GM12878 (cell line): ENCODE data around the gene FAM234B. TPM values are rescaled to one million over a fixed set of nuclear protein-coding genes. Genes with fewer than 3 reads are reported as not detected.

Experiments
- ATAC-seq: fragments of 200-7000 bp; cut with Tn5 transposase; 3 replicates; pipeline ENCODE4 v1.9.1; 2020; ENCODE audit warnings: mild to moderate bottlenecking, moderate library complexity
- BruUV-seq: library from RNA; stranded (reverse); fragments of 400-500 nt; replicated peaks from 2 replicates; lab custom pipeline; 2021; lab: Mats Ljungman, UMichigan
- CTCF ChIA-PET: fragments of 300-600 bp; sonication (Branson Sonifier 250); formaldehyde crosslinking; extraction: SDS; loops from one replicate; lab custom pipeline; 2021; ENCODE audit warnings: inconsistent platforms; lab: Yijun Ruan, JAX
- POLR2A ChIA-PET: fragments of 350-600 bp; formaldehyde crosslinking; extraction: SDS; loops from one replicate; lab custom pipeline; 2021; ENCODE audit warnings: inconsistent platforms; lab: Charles Lee
- RAD21 ChIA-PET: fragments of 300-600 bp; sonication (Branson Sonifier 250); formaldehyde crosslinking; loops from one replicate; lab custom pipeline; 2023; ENCODE audit warnings: antibody characterized with exemption; ENCODE audit not compliant: unreplicated experiment; lab: Charles Lee
- SMC1A ChIA-PET: fragments of 300-600 bp; sonication (Branson Sonifier 250); formaldehyde crosslinking; loops from one replicate; lab custom pipeline; 2023; ENCODE audit not compliant: unreplicated experiment, uncharacterized antibody; lab: Charles Lee
- DNase-seq: peaks from one replicate; pipeline ENCODE4 v3.0.0-alpha.2; 2011; ENCODE audit warnings: low read depth, low spot score
- FAIRE-seq: peaks from 3 replicates; lab custom pipeline; 2011; peaks lifted over from hg19 to GRCh38; lab: Jason Lieb, UNC
- H2AFZ ChIP-seq: 2 replicates; pipeline ENCODE4 v1.6.0; 2011; ENCODE audit warnings: low read depth, low read length, control low read depth; ENCODE audit not compliant: control insufficient read depth
- H3K27ac ChIP-seq: 2 replicates; pipeline ENCODE4 v1.5.1; 2011; ENCODE audit warnings: control low read depth; ENCODE audit not compliant: control insufficient read depth, insufficient read depth
- H3K27me3 ChIP-seq, 2 experiments: replicated peaks in 1 of 2; 2 replicates each; pipeline versions ENCODE4 v1.6.0 to v1.6.1; 2011; ENCODE audit warnings: low read length in 1 of 2; ENCODE audit not compliant: control insufficient read depth in 2 of 2, insufficient read depth in 2 of 2
- H3K36me3 ChIP-seq, 2 experiments: 2 replicates each; pipeline ENCODE4 v1.5.1; 2011; ENCODE audit warnings: low read length in 1 of 2; ENCODE audit not compliant: control insufficient read depth in 2 of 2, insufficient read depth in 2 of 2
- H3K4me1 ChIP-seq: 2 replicates; pipeline ENCODE4 v1.6.1; 2011; ENCODE audit warnings: mild to moderate bottlenecking, low read length, moderate library complexity, mixed read lengths; ENCODE audit not compliant: control insufficient read depth, insufficient read depth
- H3K4me2 ChIP-seq: 2 replicates; pipeline ENCODE4 v1.6.0; 2011; ENCODE audit warnings: control low read depth; ENCODE audit not compliant: control insufficient read depth, insufficient read depth
- H3K4me3 ChIP-seq: fragments of 200-600 bp; sonication (generic); 2 replicates; pipeline ENCODE4 v1.5.1; 2016
- H3K79me2 ChIP-seq: 2 replicates; pipeline ENCODE4 v1.6.0; 2011; ENCODE audit warnings: low read length; ENCODE audit not compliant: control insufficient read depth, insufficient read depth
- H3K9ac ChIP-seq: 2 replicates; pipeline ENCODE4 v1.8.0; 2011; ENCODE audit warnings: low read length, control low read depth, mixed read lengths; ENCODE audit not compliant: control insufficient read depth, insufficient read depth
- H3K9me3 ChIP-seq: replicated peaks from 3 replicates; pipeline ENCODE4 v1.5.1; 2011; ENCODE audit warnings: mild to moderate bottlenecking, low read length; ENCODE audit not compliant: control insufficient read depth, insufficient read depth
- H4K20me1 ChIP-seq: 2 replicates; pipeline ENCODE4 v1.6.0; 2011; ENCODE audit not compliant: control insufficient read depth, insufficient read depth
- BCL11A ChIP-seq: IDR thresholded peaks from 2 replicates; pipeline ENCODE4 v1.6.1; 2011; ENCODE audit warnings: low read depth, low read length
- CBFB ChIP-seq: IDR thresholded peaks from 2 replicates; pipeline ENCODE4 v1.6.1; 2016; ENCODE audit warnings: antibody characterized with exemption, low read depth
- CHD1 ChIP-seq: IDR thresholded peaks from 2 replicates; pipeline ENCODE4 v1.6.1; 2012; ENCODE audit warnings: low read depth, low read length, improper control_type of control experiment
- ESRRA ChIP-seq: IDR thresholded peaks from 2 replicates; pipeline ENCODE4 v1.6.1; 2012; ENCODE audit warnings: mild to moderate bottlenecking, low read length, improper control_type of control experiment
- HCFC1 ChIP-seq: fragments of 150-350 bp; IDR thresholded peaks from 2 replicates; pipeline ENCODE4 v1.6.1; 2014; ENCODE audit warnings: low read length
- NR2F1 ChIP-seq: fragments of 450-650 bp; conservative IDR thresholded peaks from 2 replicates; pipeline ENCODE4 v1.6.1; 2017; ENCODE audit warnings: mild to moderate bottlenecking
- PAX8 ChIP-seq: fragments of 450-650 bp; IDR thresholded peaks from 2 replicates; pipeline ENCODE4 v1.6.1; 2017; ENCODE audit warnings: mild to moderate bottlenecking, moderate library complexity
- POLR2AphosphoS2 ChIP-seq: IDR thresholded peaks from 2 replicates; pipeline ENCODE4 v1.6.1; 2011; ENCODE audit warnings: low read depth, mild to moderate bottlenecking, low read length, improper control_type of control experiment, moderate library complexity
- SUPT20H ChIP-seq: IDR thresholded peaks from 2 replicates; pipeline ENCODE4 v1.6.1; 2011; ENCODE audit warnings: low read depth, mild to moderate bottlenecking, low read length, moderate library complexity, borderline replicate concordance; ENCODE audit not compliant: control insufficient read depth
- YBX1 ChIP-seq: fragments of 450-650 bp; IDR thresholded peaks from 2 replicates; pipeline ENCODE4 v1.6.1; 2016; ENCODE audit warnings: antibody characterized with exemption
- ZBED1 ChIP-seq: IDR thresholded peaks from 2 replicates; pipeline ENCODE4 v1.6.1; 2016; ENCODE audit warnings: borderline replicate concordance
- WGBS: methylation state at CpG from one replicate; pipeline ENCODE4 v1.1.6; 2016; ENCODE audit warnings: low lambda C conversion rate; ENCODE audit not compliant: insufficient replicate concordance, insufficient coverage; ENCODE audit errors: missing lambda C conversion rate; 5-methylcytosine and 5-hydroxymethylcytosine counted together
- in situ Hi-C: fragments of 300-500 bp; cut with MboI; formaldehyde crosslinking; loops from 9 replicates; pipeline ENCODE4 v1.14.3; 2018; ENCODE audit warnings: mixed read lengths
- intact Hi-C: fragments of 100-400 bp; cut with micrococcal nuclease; formaldehyde crosslinking; loops from one replicate; pipeline ENCODE4 v1.14.2; 2022; ENCODE audit not compliant: unreplicated experiment
- polyA plus RNA-seq, 11 experiments: library from polyadenylated mRNA; depleted of rRNA in 4 of 11; unstranded in 6 of 11; stranded (reverse) in 5 of 11; fragments of >200 nt; fragmentation: Nextera tagmentation in 4 of 11; fragmentation: Illumina TruSeq in 1 of 11; extraction: Ambion mirVana in 4 of 11; extraction: Trizol in 1 of 11; gene quantifications; 1 replicate in 1 of 11; 2 replicates in 10 of 11; pipeline versions ENCODE4 v1.2.1 to v1.2.3, GENCODE V29; 2011 to 2016; ENCODE audit warnings: inconsistent platforms in 2 of 11, missing spikeins in 2 of 11, low read depth in 1 of 11
- total RNA-seq, 4 experiments: library from RNA; depleted of rRNA in 3 of 4; stranded (reverse); fragments of >200 nt in 3 of 4; fragmentation: Illumina TruSeq in 1 of 4; extraction: Trizol in 1 of 4; gene quantifications; 2 replicates each; pipeline versions ENCODE4 v1.2.1 to v1.2.3, GENCODE V29; 2013 to 2021
- TF ChIP-seq, protein P1 (sequence below): IDR thresholded peaks from 2 replicates; pipeline ENCODE4 v1.6.1; 2011; ENCODE audit warnings: mild to moderate bottlenecking, low read depth, low read length, moderate library complexity; ENCODE audit not compliant: insufficient replicate concordance
- TF ChIP-seq, protein P2 (sequence below): IDR thresholded peaks from 2 replicates; pipeline ENCODE4 v1.6.1; 2012; ENCODE audit warnings: mild to moderate bottlenecking, low read depth, low read length

Gene FAM234B
- total and polyA plus RNA-seq, 10 of the 15 experiments (the other 5 are each of a cell fraction or from before 2014, with no cell fraction given): 0.09 to 2.8 (median 0.18) TPM

DNA sequence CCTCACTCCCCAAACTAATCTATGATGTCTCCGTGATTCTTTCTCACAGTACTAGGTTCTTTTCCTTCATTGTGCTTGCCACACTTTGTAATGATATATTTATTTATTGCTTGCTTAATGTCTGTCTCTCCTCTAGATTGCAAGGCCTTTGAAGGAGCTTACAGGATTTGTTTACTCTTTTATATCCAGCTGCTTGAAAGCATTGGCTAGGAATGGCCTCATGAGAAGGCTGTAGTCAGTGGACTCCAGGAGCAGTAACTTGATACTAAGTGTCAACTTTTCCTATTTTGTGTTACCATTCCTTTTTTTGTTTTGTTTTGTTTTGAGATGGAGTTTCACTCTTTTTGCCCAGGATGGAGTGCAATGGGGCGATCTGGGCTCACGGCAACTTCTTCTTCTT lies 7.3 kb upstream of the FAM234B start:
- RAD21 ChIA-PET: no interaction called here

DNA sequence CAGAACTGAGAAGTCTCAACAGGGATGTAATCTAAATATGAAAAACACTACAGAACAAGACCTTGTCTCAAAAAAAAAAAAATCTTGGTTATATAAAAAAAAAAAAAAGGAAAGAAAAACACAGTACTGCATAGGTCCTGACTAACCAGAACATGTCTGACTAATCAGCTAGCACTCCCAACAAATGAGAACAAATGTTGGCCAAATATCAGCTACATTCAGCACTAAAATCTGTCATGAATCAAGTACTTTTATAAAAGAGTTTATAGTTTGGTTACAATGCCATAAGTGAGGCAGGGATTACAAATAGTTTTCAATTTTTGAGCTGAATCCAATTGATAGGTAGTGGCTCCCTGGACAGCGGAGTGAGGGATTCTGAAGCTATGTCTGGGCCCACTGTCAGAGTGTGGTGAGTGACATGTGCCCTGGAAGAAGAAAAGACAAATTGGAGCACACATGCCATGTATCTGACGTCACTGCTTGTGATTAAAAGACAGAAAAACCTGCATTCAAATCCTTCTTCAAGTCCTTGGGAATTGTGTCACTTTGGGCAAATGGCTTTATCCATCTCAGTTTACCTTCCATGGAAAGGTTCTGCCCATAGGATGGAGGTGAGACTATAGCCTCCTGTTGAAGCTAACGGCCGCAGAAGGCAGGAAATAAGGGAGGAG lies 5.6 kb upstream of the FAM234B start:
- in situ Hi-C loops: no loop called here
- no peak for FAIRE-seq
- CTCF ChIA-PET: interaction anchor here (0.6 kb wide), 1 partner anchor 1433 kb away, joined by 3 read pairs; no protein-coding TSS in a partner anchor
- TF ChIP-seq CBFB: no peak
- no peak for TF ChIP-seq SUPT20H
- TF ChIP-seq CHD1: no peak
- TF ChIP-seq YBX1: no peak
- TF ChIP-seq, protein P1, sequence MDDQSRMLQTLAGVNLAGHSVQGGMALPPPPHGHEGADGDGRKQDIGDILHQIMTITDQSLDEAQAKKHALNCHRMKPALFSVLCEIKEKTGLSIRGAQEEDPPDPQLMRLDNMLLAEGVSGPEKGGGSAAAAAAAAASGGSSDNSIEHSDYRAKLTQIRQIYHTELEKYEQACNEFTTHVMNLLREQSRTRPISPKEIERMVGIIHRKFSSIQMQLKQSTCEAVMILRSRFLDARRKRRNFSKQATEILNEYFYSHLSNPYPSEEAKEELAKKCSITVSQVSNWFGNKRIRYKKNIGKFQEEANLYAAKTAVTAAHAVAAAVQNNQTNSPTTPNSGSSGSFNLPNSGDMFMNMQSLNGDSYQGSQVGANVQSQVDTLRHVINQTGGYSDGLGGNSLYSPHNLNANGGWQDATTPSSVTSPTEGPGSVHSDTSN: no peak
- no peak for TF ChIP-seq ESRRA
- no peak for TF ChIP-seq BCL11A
- TF ChIP-seq ZBED1: no peak
- no peak for TF ChIP-seq PAX8
- TF ChIP-seq, protein P2, sequence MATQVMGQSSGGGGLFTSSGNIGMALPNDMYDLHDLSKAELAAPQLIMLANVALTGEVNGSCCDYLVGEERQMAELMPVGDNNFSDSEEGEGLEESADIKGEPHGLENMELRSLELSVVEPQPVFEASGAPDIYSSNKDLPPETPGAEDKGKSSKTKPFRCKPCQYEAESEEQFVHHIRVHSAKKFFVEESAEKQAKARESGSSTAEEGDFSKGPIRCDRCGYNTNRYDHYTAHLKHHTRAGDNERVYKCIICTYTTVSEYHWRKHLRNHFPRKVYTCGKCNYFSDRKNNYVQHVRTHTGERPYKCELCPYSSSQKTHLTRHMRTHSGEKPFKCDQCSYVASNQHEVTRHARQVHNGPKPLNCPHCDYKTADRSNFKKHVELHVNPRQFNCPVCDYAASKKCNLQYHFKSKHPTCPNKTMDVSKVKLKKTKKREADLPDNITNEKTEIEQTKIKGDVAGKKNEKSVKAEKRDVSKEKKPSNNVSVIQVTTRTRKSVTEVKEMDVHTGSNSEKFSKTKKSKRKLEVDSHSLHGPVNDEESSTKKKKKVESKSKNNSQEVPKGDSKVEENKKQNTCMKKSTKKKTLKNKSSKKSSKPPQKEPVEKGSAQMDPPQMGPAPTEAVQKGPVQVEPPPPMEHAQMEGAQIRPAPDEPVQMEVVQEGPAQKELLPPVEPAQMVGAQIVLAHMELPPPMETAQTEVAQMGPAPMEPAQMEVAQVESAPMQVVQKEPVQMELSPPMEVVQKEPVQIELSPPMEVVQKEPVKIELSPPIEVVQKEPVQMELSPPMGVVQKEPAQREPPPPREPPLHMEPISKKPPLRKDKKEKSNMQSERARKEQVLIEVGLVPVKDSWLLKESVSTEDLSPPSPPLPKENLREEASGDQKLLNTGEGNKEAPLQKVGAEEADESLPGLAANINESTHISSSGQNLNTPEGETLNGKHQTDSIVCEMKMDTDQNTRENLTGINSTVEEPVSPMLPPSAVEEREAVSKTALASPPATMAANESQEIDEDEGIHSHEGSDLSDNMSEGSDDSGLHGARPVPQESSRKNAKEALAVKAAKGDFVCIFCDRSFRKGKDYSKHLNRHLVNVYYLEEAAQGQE: no peak
- TF ChIP-seq HCFC1: no peak
- no peak for TF ChIP-seq NR2F1

More for the DNA sequence above, 7.3 kb upstream of the FAM234B start:
- ChIA-PET POLR2A (no interaction called here), CTCF (no interaction called here), SMC1A (no interaction called here)
- no peak overlapping the region for H2AFZ ChIP-seq
- no peaks in the 10 kb centered on the region for H3K79me2 ChIP-seq
- 42% methylated on average over 3 of the region's 3 CpGs for whole genome bisulfite sequencing
- no peak overlapping the region for H3K4me2 ChIP-seq
- in situ Hi-C loops: no loop called here
- no peaks in the 10 kb centered on the region for H3K4me1 ChIP-seq
- H3K9ac ChIP-seq: no peak overlapping the region
- H3K4me3 ChIP-seq: no peak overlapping the region
- no peak for DNase-seq
- BruUV-seq: no TSS peak
- H3K36me3 ChIP-seq: no peaks in the 10 kb centered on the region
- FAIRE-seq: no peak
- TF ChIP-seq POLR2AphosphoS2: no peak
- H4K20me1 ChIP-seq: no peaks in the 10 kb centered on the region
- no peaks in the 10 kb centered on the region for H3K9me3 ChIP-seq
- no peaks in the 10 kb centered on the region for H3K27me3 ChIP-seq
- no peak for ATAC-seq
- intact Hi-C loops: no loop called here
- no peak overlapping the region for H3K27ac ChIP-seq

More for the DNA sequence above, 5.6 kb upstream of the FAM234B start:
- ChIA-PET POLR2A (interaction anchor here (0.7 kb wide), 1 partner anchor 12 kb away, joined by 3 read pairs; no protein-coding TSS in a partner anchor), SMC1A (interaction anchor here (0.6 to 0.7 kb wide), 2 partner anchors 175 to 233 kb away, joined by 3 read pairs; no protein-coding TSS in a partner anchor), RAD21 (no interaction called here)
- BruUV-seq: no TSS peak
- DNase-seq: no peak
- WGBS: 26% methylated on average over 4 of the region's 4 CpGs
- Histone ChIP-seq H3K27ac (no peak overlapping the region), H3K4me2 (no peak overlapping the region), H3K4me3 (no peak overlapping the region), H3K79me2 (no peaks in the 10 kb centered on the region), H3K36me3 (no peaks in the 10 kb centered on the region), H4K20me1 (no peaks in the 10 kb centered on the region), H3K4me1 (no peaks in the 10 kb centered on the region), H2AFZ (no peak overlapping the region), H3K9ac (no peak overlapping the region), H3K27me3 (peaks cover 0 to 2% of the 10 kb centered on the region in 2 experiments; a peak in 1 of 4 replicates), H3K9me3 (no peaks in the 10 kb centered on the region)
- ATAC-seq: no peak
- intact Hi-C loops: no loop called here
